ENCODE measurements around the gene EOMES.

EOMES gene

DNA sequence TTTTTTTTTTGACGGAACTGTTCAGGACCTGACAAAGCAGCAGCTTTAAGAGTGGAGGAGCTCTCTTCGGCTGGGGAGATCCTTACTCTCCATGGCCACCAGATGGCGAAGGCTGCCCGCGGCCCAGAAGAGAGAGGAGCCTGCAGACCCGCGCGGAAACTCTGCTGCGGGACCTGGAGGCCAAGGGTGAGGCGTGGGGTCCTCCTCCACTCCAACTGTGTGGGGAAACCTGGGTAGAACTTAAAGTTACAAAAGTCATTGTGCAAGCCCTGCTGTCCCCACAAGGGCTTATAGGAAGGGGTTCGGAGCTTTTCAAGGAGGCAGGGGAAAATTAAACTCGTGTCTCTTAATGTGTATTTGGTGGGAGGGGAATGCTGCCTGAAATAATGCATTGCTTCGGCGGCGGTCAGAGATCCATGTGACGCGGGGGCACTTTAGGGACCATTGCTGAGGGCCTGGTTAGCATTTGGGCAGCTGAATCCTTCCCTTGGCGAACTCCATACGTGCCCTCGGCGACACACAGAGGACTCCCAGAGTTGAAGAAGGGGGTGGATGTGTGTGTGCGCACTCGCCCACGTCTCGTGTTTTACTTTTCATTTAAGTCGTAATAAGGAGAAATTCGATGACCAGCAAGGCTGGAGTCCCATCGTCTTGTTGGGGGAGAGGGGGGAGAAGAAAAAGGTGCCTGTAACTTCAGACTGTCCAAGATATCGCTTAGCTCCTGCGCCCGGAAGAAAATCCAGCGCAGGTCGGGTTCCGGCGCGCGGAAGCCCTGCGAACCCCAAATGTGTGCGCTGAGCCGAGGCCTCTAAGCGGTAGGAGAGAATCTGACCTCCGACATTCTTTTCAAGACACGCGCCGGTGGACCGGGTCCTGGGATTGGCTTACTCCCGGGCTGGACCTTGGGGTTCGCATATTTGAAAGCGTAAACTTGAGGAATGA, 9.7 kb downstream of the EOMES start:
- in situ Hi-C loops (cut with MboI; ENCODE audit: low pct_unique_long_range_greater_than_20kb, low sequenced_read_pairs, unreplicated experiment): loop anchor here (10.0 kb wide), 1 partner anchor 622 kb away; no protein-coding TSS in a partner anchor
- peak; percentile 86 for DNase-seq (ENCODE audit: low spot score)

DNA sequence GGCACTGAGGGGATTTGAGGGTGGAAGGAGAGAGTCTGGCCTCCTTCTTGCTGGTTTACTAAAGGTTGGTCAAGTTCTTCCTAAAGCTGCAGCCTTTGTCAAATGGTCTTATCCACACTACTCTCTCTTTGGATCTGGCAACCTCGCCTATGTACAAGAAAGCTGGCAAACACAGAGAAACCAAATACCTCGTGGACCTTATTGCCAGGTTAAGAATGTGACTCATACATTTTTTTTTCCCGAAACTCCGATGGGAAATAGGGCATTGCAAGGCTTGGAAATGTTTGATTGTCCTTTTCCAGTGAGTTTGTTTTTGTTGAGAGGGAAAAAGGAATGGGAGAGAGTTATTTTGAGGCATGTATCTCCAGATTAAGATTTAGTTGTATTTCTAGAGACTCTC, 13.9 kb downstream of the EOMES start:
- in situ Hi-C loops (cut with MboI; ENCODE audit: low pct_unique_long_range_greater_than_20kb, low sequenced_read_pairs, unreplicated experiment): no loop called here
- TF ChIP-seq, protein P1, sequence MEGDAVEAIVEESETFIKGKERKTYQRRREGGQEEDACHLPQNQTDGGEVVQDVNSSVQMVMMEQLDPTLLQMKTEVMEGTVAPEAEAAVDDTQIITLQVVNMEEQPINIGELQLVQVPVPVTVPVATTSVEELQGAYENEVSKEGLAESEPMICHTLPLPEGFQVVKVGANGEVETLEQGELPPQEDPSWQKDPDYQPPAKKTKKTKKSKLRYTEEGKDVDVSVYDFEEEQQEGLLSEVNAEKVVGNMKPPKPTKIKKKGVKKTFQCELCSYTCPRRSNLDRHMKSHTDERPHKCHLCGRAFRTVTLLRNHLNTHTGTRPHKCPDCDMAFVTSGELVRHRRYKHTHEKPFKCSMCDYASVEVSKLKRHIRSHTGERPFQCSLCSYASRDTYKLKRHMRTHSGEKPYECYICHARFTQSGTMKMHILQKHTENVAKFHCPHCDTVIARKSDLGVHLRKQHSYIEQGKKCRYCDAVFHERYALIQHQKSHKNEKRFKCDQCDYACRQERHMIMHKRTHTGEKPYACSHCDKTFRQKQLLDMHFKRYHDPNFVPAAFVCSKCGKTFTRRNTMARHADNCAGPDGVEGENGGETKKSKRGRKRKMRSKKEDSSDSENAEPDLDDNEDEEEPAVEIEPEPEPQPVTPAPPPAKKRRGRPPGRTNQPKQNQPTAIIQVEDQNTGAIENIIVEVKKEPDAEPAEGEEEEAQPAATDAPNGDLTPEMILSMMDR (IDR thresholded peaks at IDR 0.05; ENCODE audit: extremely low read depth, insufficient read depth, missing control alignments): no peak
- no peak for DNase-seq (ENCODE audit: low spot score)

More for the DNA sequence above, 9.7 kb downstream of the EOMES start:
- TF ChIP-seq, protein P1 (IDR thresholded peaks at IDR 0.05; ENCODE audit: extremely low read depth, insufficient read depth, missing control alignments): peak; percentile 89

DNA sequence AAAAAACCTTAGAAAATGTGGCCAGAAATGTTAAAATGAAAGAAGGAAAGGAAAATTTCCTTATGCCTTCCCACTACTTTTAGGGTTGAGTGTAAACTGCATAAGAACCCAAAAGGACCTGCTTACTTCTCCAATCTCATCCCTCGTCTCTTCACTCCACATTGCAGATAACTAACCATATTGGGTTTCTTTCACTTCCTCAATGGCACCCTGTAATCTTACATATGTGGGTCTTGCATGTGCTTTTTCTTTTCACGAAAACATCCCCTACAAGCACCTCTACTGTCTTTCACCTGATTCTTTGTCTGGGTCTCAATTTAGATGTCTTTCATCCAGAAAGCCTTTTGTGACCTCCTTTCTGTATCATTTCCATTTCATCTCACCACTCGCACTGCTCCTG, 23.1 kb downstream of the EOMES start:
- in situ Hi-C loops (cut with MboI; ENCODE audit: low pct_unique_long_range_greater_than_20kb, low sequenced_read_pairs, unreplicated experiment): loop anchor here (25.0 kb wide), 1 partner anchor 562 kb away; no protein-coding TSS in a partner anchor
- no peak for DNase-seq (ENCODE audit: low spot score)
- TF ChIP-seq, protein P1 (IDR thresholded peaks at IDR 0.05; ENCODE audit: extremely low read depth, insufficient read depth, missing control alignments): no peak

DNA sequence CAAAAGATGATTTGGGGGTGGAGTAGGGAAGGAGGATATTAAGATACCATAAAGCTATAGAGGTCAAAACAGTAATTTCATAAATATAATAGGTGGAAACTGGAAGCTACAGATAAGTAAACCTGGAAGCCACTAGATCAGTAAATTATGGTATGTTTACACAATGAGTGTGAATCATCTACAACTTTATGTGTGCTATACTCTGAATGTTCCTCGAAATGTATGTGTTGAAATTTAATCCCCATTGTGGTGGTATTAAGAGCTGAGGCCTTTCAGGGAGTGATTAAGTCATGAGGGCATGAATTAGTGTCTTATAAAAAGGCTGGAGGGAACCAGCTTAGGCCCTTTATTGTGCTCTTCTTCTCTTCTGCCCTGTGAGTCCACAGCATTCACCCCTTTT, 25.2 kb downstream of the EOMES start:
- in situ Hi-C loops (cut with MboI; ENCODE audit: low pct_unique_long_range_greater_than_20kb, low sequenced_read_pairs, unreplicated experiment): loop anchor here (25.0 kb wide), 1 partner anchor 560 kb away; no protein-coding TSS in a partner anchor
- TF ChIP-seq, protein P1 (IDR thresholded peaks at IDR 0.05; ENCODE audit: extremely low read depth, insufficient read depth, missing control alignments): no peak

DNA sequence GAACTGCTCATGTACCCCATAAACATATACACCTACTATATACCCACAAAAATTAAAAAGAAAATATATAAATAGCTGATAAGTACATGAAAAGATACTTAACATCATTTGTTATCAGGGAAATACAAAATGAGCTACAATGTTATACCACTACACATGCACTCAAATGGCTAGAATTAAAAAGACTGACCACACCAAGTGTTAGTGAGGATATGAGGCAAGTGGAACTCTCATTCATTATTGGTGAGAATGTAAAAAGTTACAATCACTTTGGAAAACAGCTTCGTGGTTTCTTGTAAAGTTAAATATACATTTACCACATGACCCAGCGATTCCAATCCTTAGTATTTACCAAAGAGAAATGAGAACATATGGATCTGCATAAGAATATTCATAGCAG, 26.5 kb downstream of the EOMES start:
- TF ChIP-seq, protein P1 (IDR thresholded peaks at IDR 0.05; ENCODE audit: extremely low read depth, insufficient read depth, missing control alignments): no peak
- no peak for DNase-seq (ENCODE audit: low spot score)
- in situ Hi-C loops (cut with MboI; ENCODE audit: low pct_unique_long_range_greater_than_20kb, low sequenced_read_pairs, unreplicated experiment): loop anchor here (25.0 kb wide), 1 partner anchor 558 kb away; no protein-coding TSS in a partner anchor

More for the DNA sequence above, 25.2 kb downstream of the EOMES start:
- DNase-seq (ENCODE audit: low spot score): no peak

DNA sequence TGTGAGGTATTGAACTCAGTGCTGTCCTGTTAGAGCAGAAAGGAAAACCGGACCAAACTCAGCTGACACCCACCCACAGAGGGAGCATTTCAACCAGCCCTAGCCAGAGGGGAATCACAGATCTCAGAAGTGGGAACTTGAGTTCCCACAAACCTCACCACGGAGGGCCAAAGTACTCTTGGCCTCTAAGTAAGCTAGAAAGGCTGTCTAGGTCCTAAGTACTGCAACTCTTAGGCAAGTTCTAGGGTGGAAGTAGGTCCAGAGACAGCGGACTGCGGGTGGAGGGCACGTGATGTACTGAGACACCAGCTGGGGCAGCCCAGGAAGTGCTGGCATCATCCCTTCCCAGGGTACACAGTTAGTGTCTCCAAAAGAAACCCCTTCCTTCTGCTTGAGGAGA, 34.1 kb downstream of the EOMES start:
- DNase-seq (ENCODE audit: low spot score): no peak
- in situ Hi-C loops (cut with MboI; ENCODE audit: low pct_unique_long_range_greater_than_20kb, low sequenced_read_pairs, unreplicated experiment): loop anchor here (25.0 kb wide), 1 partner anchor 551 kb away; no protein-coding TSS in a partner anchor
- TF ChIP-seq, protein P1 (IDR thresholded peaks at IDR 0.05; ENCODE audit: extremely low read depth, insufficient read depth, missing control alignments): no peak

Measured in GM13977 (cell line).